Activated gamma-delta T cell treated with anti-CD3 and anti-CD28 coated beads, Interleukin-2, amount 50 U/mL, for 16 hours (primary cell): ENCODE data around the gene GIT2.
A peak's percentile ranks its signal among the peaks of the same experiment; 100 is the strongest.
"Not testable (repeated sequence)": the region's sequence is repeated elsewhere in the genome, so short reads cannot be mapped to it uniquely, and the experiment has no call there.

ENCODE experiments used
- DNase-seq: peaks from one replicate; pipeline ENCODE4 v3.0.0-alpha.2; 2020; ENCODE audit warnings: low read depth

GIT2 gene

GRCh38 chr12:109946505-109946904 lies 49.7 kb downstream of the GIT2 start:
- no peak for DNase-seq

GRCh38 chr12:109944561-109945359 lies 51.4 kb downstream of the GIT2 start:
- DNase-seq = no peak

- DNase-seq = no peak
These were observed 52.4 kb downstream of the GIT2 start for GRCh38 chr12:109943811-109944210.

GRCh38 chr12:109940339-109940923 lies 55.7 kb downstream of the GIT2 start:
- DNase-seq = no peak

GRCh38 chr12:109939504-109939903 lies 56.7 kb downstream of the GIT2 start:
- no peak for DNase-seq

GRCh38 chr12:109938947-109939346 lies 57.2 kb downstream of the GIT2 start:
- no peak for DNase-seq

- DNase-seq = no peak
These were observed 58.8 kb downstream of the GIT2 start for GRCh38 chr12:109937371-109937770.

- DNase-seq = no peak
These were observed 62.1 kb downstream of the GIT2 start for GRCh38 chr12:109934026-109934425.

- no peak for DNase-seq
These were observed 63.2 kb downstream of the GIT2 start for GRCh38 chr12:109932878-109933503.

- no peak for DNase-seq
These were observed 65.0 kb downstream of the GIT2 start for GRCh38 chr12:109931143-109931542.

- DNase-seq = no peak
These were observed 66.0 kb downstream of the GIT2 start for GRCh38 chr12:109930028-109930800.

GRCh38 chr12:109929326-109929725 lies 66.8 kb downstream of the GIT2 start:
- DNase-seq = not testable (repeated sequence)

GRCh38 chr12:109928058-109928656 lies 68.0 kb downstream of the GIT2 start:
- no peak for DNase-seq

- peak; percentile 6 for DNase-seq
These were observed 68.5 kb downstream of the GIT2 start for GRCh38 chr12:109927622-109928021.

- no peak for DNase-seq
These were observed 69.5 kb downstream of the GIT2 start for GRCh38 chr12:109926488-109927210.

- DNase-seq = no peak
These were observed 70.2 kb downstream of the GIT2 start for GRCh38 chr12:109926016-109926415.

GRCh38 chr12:109925185-109925840 lies 70.9 kb downstream of the GIT2 start:
- no peak for DNase-seq

- no peak for DNase-seq
These were observed 72.5 kb downstream of the GIT2 start for GRCh38 chr12:109923481-109924245.

GRCh38 chr12:109923038-109923437 lies 73.1 kb downstream of the GIT2 start:
- DNase-seq = no peak

GRCh38 chr12:109921982-109922381 lies 74.2 kb downstream of the GIT2 start:
- no peak for DNase-seq
